Lower lobe of right lung (tissue), 2 donors: Measurements from ENCODE around the gene MBD3. TPM values are rescaled to one million over a fixed set of nuclear protein-coding genes. Genes with fewer than 3 reads are reported as not detected.
"Not testable (repeated sequence)": the region's sequence is repeated elsewhere in the genome, so short reads cannot be mapped to it uniquely, and the experiment has no call there.

Experiments
- ATAC-seq, 2 donors: fragments of 200-7000 bp; cut with Tn5 transposase; one replicate each; pipeline ENCODE4 v1.9.1; 2020 to 2022; ENCODE audit warnings: mild to moderate bottlenecking in 2 of 2, moderate library complexity in 2 of 2
- DNase-seq: peaks from one replicate; pipeline ENCODE4 v3.0.0-alpha.2; 2020
- H3K27ac ChIP-seq: fragments of 200-600 bp; one replicate; pipeline ENCODE4 v1.8.0; 2022
- H3K27me3 ChIP-seq: fragments of 200-600 bp; one replicate; pipeline ENCODE4 v1.8.0; 2022; ENCODE audit warnings: low read depth
- H3K36me3 ChIP-seq: fragments of 200-600 bp; one replicate; pipeline ENCODE4 v1.8.0; 2022; ENCODE audit warnings: mild to moderate bottlenecking
- H3K4me1 ChIP-seq: fragments of 200-600 bp; one replicate; pipeline ENCODE4 v1.8.0; 2022
- H3K4me3 ChIP-seq: fragments of 200-600 bp; one replicate; pipeline ENCODE4 v1.8.0; 2022; ENCODE audit warnings: mild to moderate bottlenecking
- H3K9me3 ChIP-seq: fragments of 200-600 bp; one replicate; pipeline ENCODE4 v1.8.0; 2022
- CTCF ChIP-seq: fragments of 200-600 bp; IDR thresholded peaks from one replicate; pipeline ENCODE4 v1.8.0; 2022; ENCODE audit warnings: antibody characterized with exemption, mild to moderate bottlenecking
- intact Hi-C: fragments of 100-400 bp; cut with DNase I; formaldehyde crosslinking; loops from one replicate; pipeline ENCODE4 v1.11.0; 2022
- long read RNA-seq: library from polyadenylated mRNA; unstranded; transcript quantifications from one replicate; pipeline ENCODE4 v2.0.0, GENCODE V29; 2021
- total RNA-seq: library from RNA; stranded (reverse); fragmentation: NEBNext Ultra II Directional; extraction: Animal tissue kit (Norgen Biotek cat#: 25700); gene quantifications from one replicate; pipeline ENCODE4 v1.2.1, GENCODE V29; 2021
- donor health status: DM: no; HTN: yes; CAD: no; lungs with severe emphysema.

Gene MBD3
- total RNA-seq = 68.1 TPM
- long read RNA-seq, full-length matches to known transcripts = 122 of 195 reads
- long read RNA-seq, partial matches to known transcripts = 43 of 195 reads
- long read RNA-seq, other reads (novel, unspliced or antisense) = 30 of 195 reads

GRCh38 chr19:1592755-1593500 is at the start of gene MBD3:
Gene MBD3, minus strand, starts transcription at chr19:1592865. Its CDS starts 234 bp downstream, at chr19:1592631.
- peaks cover 21% of the 10 kb centered on the region for H3K4me1 ChIP-seq
- H3K9me3 ChIP-seq = no peaks in the 10 kb centered on the region
- DNase-seq (peak; percentile 96), ATAC-seq (peak; percentile 96 to 97)
- no peaks in the 10 kb centered on the region for H3K27me3 ChIP-seq
- intact Hi-C loops = no loop called here
- peaks cover 26% of the 10 kb centered on the region for H3K36me3 ChIP-seq
- peak within 1 kb of the TSS; percentile 93 for H3K27ac ChIP-seq
- H3K4me3 ChIP-seq = peak within 1 kb of the TSS; percentile 84
- TF ChIP-seq CTCF = no peak

GRCh38 chr19:1640893-1641448 is 48.3 kb upstream of the MBD3 start:
- H3K4me3 ChIP-seq, H3K27ac ChIP-seq, H3K27me3 ChIP-seq, intact Hi-C loops, DNase-seq, ATAC-seq, H3K4me1 ChIP-seq, H3K9me3 ChIP-seq: not testable (repeated sequence)
- peaks cover 63% of the 10 kb centered on the region for H3K36me3 ChIP-seq

- intact Hi-C loops = no loop called here
- DNase-seq (no peak), ATAC-seq (no peak)
- H3K4me3 ChIP-seq = no peak overlapping the region
- no peak for TF ChIP-seq CTCF
- H3K9me3 ChIP-seq = no peaks in the 10 kb centered on the region
- H3K36me3 ChIP-seq = peaks cover 64% of the 10 kb centered on the region
- H3K27me3 ChIP-seq = no peaks in the 10 kb centered on the region
- H3K27ac ChIP-seq = no peak overlapping the region
- H3K4me1 ChIP-seq = no peaks in the 10 kb centered on the region
Observed at GRCh38 chr19:1636325-1637236, 43.9 kb upstream of the MBD3 start.

- no peaks in the 10 kb centered on the region for H3K9me3 ChIP-seq
- H3K36me3 ChIP-seq = peaks cover 62% of the 10 kb centered on the region
- H3K4me3 ChIP-seq = no peak overlapping the region
- no peak overlapping the region for H3K27ac ChIP-seq
- DNase-seq (no peak), ATAC-seq (no peak)
- TF ChIP-seq CTCF = no peak
- H3K27me3 ChIP-seq = no peaks in the 10 kb centered on the region
- intact Hi-C loops = no loop called here
- H3K4me1 ChIP-seq = no peaks in the 10 kb centered on the region
Observed at GRCh38 chr19:1634938-1635243, 42.2 kb upstream of the MBD3 start.

- H3K27me3 ChIP-seq = no peaks in the 10 kb centered on the region
- H3K36me3 ChIP-seq = peaks cover 58% of the 10 kb centered on the region
- H3K4me1 ChIP-seq = no peaks in the 10 kb centered on the region
- DNase-seq = no peak
- H3K4me3 ChIP-seq = no peak overlapping the region
- no peak overlapping the region for H3K27ac ChIP-seq
- no peak for TF ChIP-seq CTCF
- no peak for ATAC-seq
- no peaks in the 10 kb centered on the region for H3K9me3 ChIP-seq
- intact Hi-C loops = no loop called here
Observed at GRCh38 chr19:1634242-1634937, 41.7 kb upstream of the MBD3 start.
